Endothelial cell of umbilical vein (primary cell): ENCODE data around the gene TSPAN1. TPM values are rescaled to one million over a fixed set of nuclear protein-coding genes. Genes with fewer than 3 reads are reported as not detected.

Source experiments
- BruUV-seq: library from RNA; stranded (reverse); fragments of 400-500 nt; replicated peaks from 2 replicates; lab custom pipeline; 2021; lab: Mats Ljungman, UMichigan
- CTCF ChIA-PET: fragments of 300-600, 350-600 bp; sonication (Branson Sonifier 250); formaldehyde crosslinking; loops from one replicate; lab custom pipeline; 2021; ENCODE audit warnings: antibody characterized with exemption, inconsistent platforms; lab: Charles Lee
- POLR2A ChIA-PET: fragments of 300-600, 350-600 bp; sonication (Branson Sonifier 250); formaldehyde crosslinking; loops from one replicate; lab custom pipeline; 2021; ENCODE audit warnings: antibody characterized with exemption, inconsistent platforms; lab: Charles Lee
- DNase-seq: peaks from one replicate; pipeline ENCODE4 v3.0.0-alpha.2; 2011; ENCODE audit warnings: low read depth, low spot score
- FAIRE-seq: peaks from 2 replicates; lab custom pipeline; 2011; peaks lifted over from hg19 to GRCh38; lab: Jason Lieb, UNC
- H2AFZ ChIP-seq: 2 replicates; pipeline ENCODE4 v1.6.0; 2012; ENCODE audit warnings: low read depth, low read length, control low read depth, inconsistent platforms
- H3K27ac ChIP-seq: 2 replicates; pipeline ENCODE4 v1.5.1; 2011; ENCODE audit warnings: low read depth, mild to moderate bottlenecking, control low read depth, low read length, moderate library complexity; ENCODE audit not compliant: insufficient read depth
- H3K27me3 ChIP-seq, 2 experiments: 2 replicates each; pipeline versions ENCODE4 v1.6.0 to v1.6.1; 2011; ENCODE audit warnings: low read length in 2 of 2, mixed read lengths in 1 of 2; ENCODE audit not compliant: control insufficient read depth in 2 of 2, insufficient read depth in 2 of 2
- H3K36me3 ChIP-seq, 2 experiments: 2 replicates in 1 of 2; 3 replicates in 1 of 2; pipeline ENCODE4 v1.5.1; 2011; ENCODE audit warnings: low read length in 2 of 2, mild to moderate bottlenecking in 1 of 2, moderate library complexity in 1 of 2; ENCODE audit not compliant: control insufficient read depth in 2 of 2, insufficient read depth in 2 of 2; ENCODE audit errors: extremely low read depth in 1 of 2
- H3K4me1 ChIP-seq: 3 replicates; pipeline ENCODE4 v1.5.1; 2011; ENCODE audit warnings: mild to moderate bottlenecking, low read length; ENCODE audit not compliant: control insufficient read depth, insufficient read depth; ENCODE audit errors: extremely low read depth
- H3K4me2 ChIP-seq: 2 replicates; pipeline ENCODE4 v1.6.1; 2011; ENCODE audit warnings: low read length, control low read depth, mixed read lengths; ENCODE audit not compliant: insufficient read depth
- H3K4me3 ChIP-seq, 3 experiments: fragments of 200-600 bp in 1 of 3; sonication (generic), shearing (Covaris generic) in 1 of 3; replicated peaks in 1 of 3; 2 replicates each; pipeline ENCODE4 v1.5.1; 2011 to 2016; ENCODE audit warnings: control low read depth in 3 of 3, low read length in 3 of 3, mild to moderate bottlenecking in 2 of 3, inconsistent platforms in 1 of 3, low read depth in 1 of 3, moderate library complexity in 1 of 3; ENCODE audit not compliant: insufficient read depth in 1 of 3
- H3K79me2 ChIP-seq: 2 replicates; pipeline ENCODE4 v1.6.0; 2012; ENCODE audit warnings: low read length, inconsistent platforms; ENCODE audit not compliant: control insufficient read depth, insufficient read depth
- H3K9ac ChIP-seq: replicated peaks from 2 replicates; pipeline ENCODE3; 2011; ENCODE audit warnings: low read length, control low read depth; ENCODE audit not compliant: insufficient read depth; ENCODE audit errors: extremely low read depth
- H3K9me1 ChIP-seq: replicated peaks from 3 replicates; pipeline ENCODE4 v1.6.0; 2011; ENCODE audit warnings: mild to moderate bottlenecking, low read length; ENCODE audit not compliant: control insufficient read depth, insufficient read depth; ENCODE audit errors: extremely low read depth
- H3K9me3 ChIP-seq: replicated peaks from 2 replicates; pipeline ENCODE4 v1.5.1; 2012; ENCODE audit warnings: low read length, inconsistent platforms; ENCODE audit not compliant: control insufficient read depth, insufficient read depth
- H4K20me1 ChIP-seq: replicated peaks from 2 replicates; pipeline ENCODE3; 2011; ENCODE audit warnings: mild to moderate bottlenecking, low read length; ENCODE audit not compliant: control insufficient read depth, insufficient read depth; ENCODE audit errors: extremely low read depth
- EZH2 ChIP-seq: IDR thresholded peaks from 2 replicates; pipeline ENCODE4 v1.6.1; 2012; ENCODE audit warnings: borderline replicate concordance, low read depth, mild to moderate bottlenecking, moderate library complexity, low read length, inconsistent platforms; ENCODE audit not compliant: severe bottlenecking
- FOS ChIP-seq: IDR thresholded peaks from 2 replicates; pipeline ENCODE4 v1.6.1; 2011; ENCODE audit warnings: mild to moderate bottlenecking, low read length, moderate library complexity, borderline replicate concordance; ENCODE audit not compliant: insufficient read depth
- GATA2 ChIP-seq: IDR thresholded peaks from 2 replicates; pipeline ENCODE4 v1.7.0; 2011; ENCODE audit warnings: low read depth, mild to moderate bottlenecking, moderate library complexity, mixed read lengths, low read length; ENCODE audit not compliant: insufficient read length, insufficient read depth
- JUN ChIP-seq: IDR thresholded peaks from 2 replicates; pipeline ENCODE4 v1.6.1; 2011; ENCODE audit warnings: borderline replicate concordance, low read depth; ENCODE audit not compliant: insufficient read length, insufficient read depth
- MYC ChIP-seq: IDR thresholded peaks from one replicate; pipeline ENCODE4 v1.6.1; 2011; ENCODE audit warnings: mild to moderate bottlenecking, low read depth, low read length
- POLR2A ChIP-seq: IDR thresholded peaks from 2 replicates; pipeline ENCODE4 v1.6.1; 2012; ENCODE audit warnings: low read depth, mild to moderate bottlenecking, control low read depth, low read length
- POLR2AphosphoS5 ChIP-seq: IDR thresholded peaks from 2 replicates; pipeline ENCODE4 v1.6.1; 2012; ENCODE audit warnings: low read depth, mild to moderate bottlenecking, control low read depth, low read length, moderate library complexity; ENCODE audit not compliant: insufficient read depth
- dilution Hi-C: fragments of 300-500 bp; cut with MboI; formaldehyde crosslinking; loops from one replicate; pipeline ENCODE4 v1.15.0; 2019; ENCODE audit warnings: low sequenced_read_pairs; ENCODE audit not compliant: extremely low pct_ligation_motif_present
- intact Hi-C: fragments of 100-400 bp; cut with micrococcal nuclease; formaldehyde crosslinking; loops from one replicate; pipeline ENCODE4 v1.10.0; 2022
- polyA plus RNA-seq, 4 experiments: library from polyadenylated mRNA; depleted of rRNA in 3 of 4; stranded (reverse) in 3 of 4; unstranded in 1 of 4; fragments of >200 nt; gene quantifications; 2 replicates each; pipeline versions ENCODE4 v1.2.1 to v1.2.3, GENCODE V29; 2011 to 2012; ENCODE audit warnings: missing spikeins in 1 of 4
- total RNA-seq: library from RNA; stranded (reverse); gene quantifications from 2 replicates; pipeline ENCODE4 v1.2.3, GENCODE V29; 2021
- TF ChIP-seq, protein P1 (sequence below): IDR thresholded peaks from 2 replicates; pipeline ENCODE4 v1.6.1; 2011; ENCODE audit not compliant: insufficient read depth, insufficient read length
- TF ChIP-seq, protein P2 (sequence below), 2 donors: IDR thresholded peaks; 1 replicate in 1 of 2; 2 replicates in 1 of 2; pipeline ENCODE4 v1.5.1; 2011; ENCODE audit warnings: low read length in 2 of 2, mild to moderate bottlenecking in 2 of 2, moderate library complexity in 2 of 2, control low read depth in 1 of 2, inconsistent platforms in 1 of 2, low read depth in 1 of 2; ENCODE audit not compliant: insufficient read depth in 1 of 2; ENCODE audit errors: extremely low read depth in 1 of 2

The TSPAN1 gene
- total and polyA plus RNA-seq, 2 donors (not counting 3 experiments of a cell fraction or from before 2014, with no cell fraction given), result 0.65 to 0.88 TPM

DNA sequence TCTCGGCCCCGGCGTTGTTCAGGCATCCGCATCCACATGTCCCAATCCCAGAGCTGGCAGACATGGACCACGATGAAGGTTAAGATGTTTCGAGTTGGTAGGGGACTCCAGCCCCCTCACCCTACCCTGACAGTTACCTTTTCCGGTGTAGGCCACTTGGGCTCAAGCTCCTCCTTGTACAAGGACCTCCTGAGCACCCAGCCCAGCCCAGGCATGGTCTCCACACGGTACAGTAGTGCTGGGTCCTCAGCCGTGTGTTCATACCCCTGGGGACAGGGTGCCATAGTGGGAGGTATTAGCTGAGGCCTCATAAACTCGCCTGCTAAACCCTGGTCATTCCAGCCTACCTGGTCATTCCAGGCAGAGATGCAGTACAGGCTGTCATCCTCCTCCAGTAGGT, 17.3 kb downstream of the TSPAN1 start:
- H2AFZ ChIP-seq, result no peak overlapping the region
- POLR2A ChIA-PET, result no interaction called here
- no peak overlapping the region for H3K4me3 ChIP-seq
- no peaks in the 10 kb centered on the region for H3K79me2 ChIP-seq
- FAIRE-seq, result no peak
- DNase-seq, result no peak
- H3K9me1 ChIP-seq, result no peaks in the 10 kb centered on the region
- intact Hi-C loops, result no loop called here
- BruUV-seq, result no TSS peak
- TF ChIP-seq JUN (no peak), FOS (no peak), EZH2 (no peak), POLR2A (no peak), POLR2AphosphoS5 (no peak), MYC (no peak), GATA2 (no peak)
- TF ChIP-seq, protein P1, sequence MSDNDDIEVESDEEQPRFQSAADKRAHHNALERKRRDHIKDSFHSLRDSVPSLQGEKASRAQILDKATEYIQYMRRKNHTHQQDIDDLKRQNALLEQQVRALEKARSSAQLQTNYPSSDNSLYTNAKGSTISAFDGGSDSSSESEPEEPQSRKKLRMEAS, result no peak
- TF ChIP-seq, protein P2, sequence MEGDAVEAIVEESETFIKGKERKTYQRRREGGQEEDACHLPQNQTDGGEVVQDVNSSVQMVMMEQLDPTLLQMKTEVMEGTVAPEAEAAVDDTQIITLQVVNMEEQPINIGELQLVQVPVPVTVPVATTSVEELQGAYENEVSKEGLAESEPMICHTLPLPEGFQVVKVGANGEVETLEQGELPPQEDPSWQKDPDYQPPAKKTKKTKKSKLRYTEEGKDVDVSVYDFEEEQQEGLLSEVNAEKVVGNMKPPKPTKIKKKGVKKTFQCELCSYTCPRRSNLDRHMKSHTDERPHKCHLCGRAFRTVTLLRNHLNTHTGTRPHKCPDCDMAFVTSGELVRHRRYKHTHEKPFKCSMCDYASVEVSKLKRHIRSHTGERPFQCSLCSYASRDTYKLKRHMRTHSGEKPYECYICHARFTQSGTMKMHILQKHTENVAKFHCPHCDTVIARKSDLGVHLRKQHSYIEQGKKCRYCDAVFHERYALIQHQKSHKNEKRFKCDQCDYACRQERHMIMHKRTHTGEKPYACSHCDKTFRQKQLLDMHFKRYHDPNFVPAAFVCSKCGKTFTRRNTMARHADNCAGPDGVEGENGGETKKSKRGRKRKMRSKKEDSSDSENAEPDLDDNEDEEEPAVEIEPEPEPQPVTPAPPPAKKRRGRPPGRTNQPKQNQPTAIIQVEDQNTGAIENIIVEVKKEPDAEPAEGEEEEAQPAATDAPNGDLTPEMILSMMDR (IDR thresholded peaks at IDR 0.05; ENCODE audit: extremely low read depth in 1 of 2, insufficient read depth in 1 of 2, low read depth in 1 of 2, low read length in 2 of 2), result no peak
- no peaks in the 10 kb centered on the region for H3K9me3 ChIP-seq
- H3K4me1 ChIP-seq, result peaks cover under 1% of the 10 kb centered on the region
- dilution Hi-C loops, result loop anchor here (25.0 kb wide), 1 partner anchor 155 kb away; no protein-coding TSS in a partner anchor
- H3K27ac ChIP-seq, result no peak overlapping the region
- CTCF ChIA-PET, result interaction anchor here (0.9 kb wide), 1 partner anchor 32 kb away, joined by 3 read pairs; no protein-coding TSS in a partner anchor
- no peaks in the 10 kb centered on the region for H4K20me1 ChIP-seq
- H3K4me2 ChIP-seq, result no peak overlapping the region
- H3K9ac ChIP-seq, result no peak overlapping the region
- peaks cover 0 to 26% of the 10 kb centered on the region in 2 experiments for H3K36me3 ChIP-seq
- H3K27me3 ChIP-seq, result no peaks in the 10 kb centered on the region
